ENCODE measurements around the gene NKX2-4. TPM values are rescaled to one million over a fixed set of nuclear protein-coding genes. Genes with fewer than 3 reads are reported as not detected.

NKX2-4 gene
- total and polyA plus RNA-seq, 10 of the 15 experiments (the other 5 are each of a cell fraction or from before 2014, with no cell fraction given): not detected

DNA sequence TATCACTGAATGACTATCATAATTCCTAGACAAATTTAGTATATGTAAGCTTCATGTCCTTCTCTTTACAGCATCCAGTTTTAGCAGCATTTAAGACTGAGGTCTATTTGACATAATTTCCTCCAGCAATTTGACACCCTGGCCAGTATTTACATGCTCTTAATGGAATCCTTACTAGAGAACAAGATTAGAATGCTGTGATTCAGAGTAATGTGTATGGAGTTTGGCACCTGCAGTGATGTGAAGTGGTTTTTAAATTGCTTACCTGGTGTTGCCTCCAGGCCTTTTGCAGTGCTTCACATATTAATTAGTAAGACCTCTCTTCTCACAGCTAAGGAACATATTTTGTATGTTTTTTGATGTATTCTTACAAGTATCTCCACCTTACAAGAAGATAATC lies 9.8 kb downstream of the NKX2-4 start (continued):
- TF ChIP-seq, protein P1, sequence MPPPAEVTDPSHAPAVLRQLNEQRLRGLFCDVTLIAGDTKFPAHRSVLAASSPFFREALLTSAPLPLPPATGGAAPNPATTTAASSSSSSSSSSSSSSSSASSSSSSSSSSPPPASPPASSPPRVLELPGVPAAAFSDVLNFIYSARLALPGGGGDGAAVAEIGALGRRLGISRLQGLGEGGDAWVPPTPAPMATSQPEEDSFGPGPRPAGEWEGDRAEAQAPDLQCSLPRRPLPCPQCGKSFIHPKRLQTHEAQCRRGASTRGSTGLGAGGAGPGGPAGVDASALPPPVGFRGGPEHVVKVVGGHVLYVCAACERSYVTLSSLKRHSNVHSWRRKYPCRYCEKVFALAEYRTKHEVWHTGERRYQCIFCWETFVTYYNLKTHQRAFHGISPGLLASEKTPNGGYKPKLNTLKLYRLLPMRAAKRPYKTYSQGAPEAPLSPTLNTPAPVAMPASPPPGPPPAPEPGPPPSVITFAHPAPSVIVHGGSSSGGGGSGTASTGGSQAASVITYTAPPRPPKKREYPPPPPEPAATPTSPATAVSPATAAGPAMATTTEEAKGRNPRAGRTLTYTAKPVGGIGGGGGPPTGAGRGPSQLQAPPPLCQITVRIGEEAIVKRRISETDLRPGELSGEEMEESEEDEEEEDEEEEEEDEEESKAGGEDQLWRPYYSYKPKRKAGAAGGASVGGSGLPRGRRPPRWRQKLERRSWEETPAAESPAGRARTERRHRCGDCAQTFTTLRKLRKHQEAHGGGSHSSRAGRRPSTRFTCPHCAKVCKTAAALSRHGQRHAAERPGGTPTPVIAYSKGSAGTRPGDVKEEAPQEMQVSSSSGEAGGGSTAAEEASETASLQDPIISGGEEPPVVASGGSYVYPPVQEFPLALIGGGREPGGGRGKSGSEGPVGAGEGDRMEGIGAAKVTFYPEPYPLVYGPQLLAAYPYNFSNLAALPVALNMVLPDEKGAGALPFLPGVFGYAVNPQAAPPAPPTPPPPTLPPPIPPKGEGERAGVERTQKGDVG (CRISPR knock-in tag; IDR thresholded peaks at IDR 0.05): no peak
- TF ChIP-seq PAX8 (IDR thresholded peaks at IDR 0.05): no peak

DNA sequence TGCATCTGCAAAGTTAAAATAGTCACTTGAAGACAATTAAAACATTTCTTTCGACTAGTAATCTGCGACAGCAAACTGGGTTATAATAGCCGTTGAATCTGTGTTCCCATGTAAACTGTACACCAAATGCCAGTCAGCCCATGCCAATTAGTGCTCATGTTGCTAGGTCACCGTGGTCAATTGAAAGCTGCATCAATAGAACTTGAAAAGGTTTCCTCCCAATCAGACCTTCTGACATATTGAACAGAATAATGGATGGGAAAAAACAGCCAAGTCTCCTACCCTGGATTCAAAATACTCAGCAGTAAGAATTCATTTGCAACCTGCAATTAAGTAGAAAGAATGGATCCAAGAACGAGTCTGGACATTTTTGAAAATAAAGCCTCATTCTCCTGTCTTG lies 11.2 kb downstream of the NKX2-4 start:
- in situ Hi-C loops (cut with MboI): no loop called here
- no peak for DNase-seq (ENCODE audit: low read depth, low spot score)
- Histone ChIP-seq H3K4me1 (ENCODE audit: control insufficient read depth, insufficient read depth, low read length) (no peaks in the 10 kb centered on the region), H3K4me3 (no peak overlapping the region), H3K4me2 (ENCODE audit: control insufficient read depth, insufficient read depth) (no peak overlapping the region), H3K36me3 (ENCODE audit: control insufficient read depth in 2 of 2, insufficient read depth in 2 of 2, low read length in 1 of 2) (peaks cover 3 to 18% of the 10 kb centered on the region in 2 experiments; a peak in 3 of 4 replicates), H4K20me1 (ENCODE audit: control insufficient read depth, insufficient read depth) (no peaks in the 10 kb centered on the region), H3K27ac (ENCODE audit: control insufficient read depth, insufficient read depth) (no peak overlapping the region), H3K9ac (ENCODE audit: control insufficient read depth, insufficient read depth, low read length) (no peak overlapping the region), H2AFZ (ENCODE audit: control insufficient read depth, low read depth, low read length) (no peak overlapping the region), H3K9me3 (replicated peaks; ENCODE audit: control insufficient read depth, insufficient read depth, low read length) (no peaks in the 10 kb centered on the region), H3K79me2 (ENCODE audit: control insufficient read depth, insufficient read depth, low read length) (no peaks in the 10 kb centered on the region), H3K27me3 (replicated peaks in 1 of 2; ENCODE audit: control insufficient read depth in 2 of 2, insufficient read depth in 2 of 2, low read length in 1 of 2) (no peaks in the 10 kb centered on the region)
- no peak for ATAC-seq
- FAIRE-seq: no peak
- POLR2A ChIA-PET: no interaction called here
- SMC1A ChIA-PET (ENCODE audit: uncharacterized antibody, unreplicated experiment): no interaction called here
- no TSS peak for BruUV-seq (replicated peaks)
- RAD21 ChIA-PET (ENCODE audit: unreplicated experiment): no interaction called here
- TF ChIP-seq RAD21 (IDR thresholded peaks at IDR 0.05; ENCODE audit: insufficient read depth, low read depth, low read length) (no peak), TCF7 (IDR thresholded peaks at IDR 0.05; ENCODE audit: borderline replicate concordance) (no peak), FOXM1 (IDR thresholded peaks at IDR 0.05; ENCODE audit: low read depth, low read length) (no peak), HDAC2 (IDR thresholded peaks at IDR 0.05) (no peak), SPI1 (IDR thresholded peaks at IDR 0.05; ENCODE audit: borderline replicate concordance, insufficient read depth, low read depth, low read length) (no peak), IKZF1 (conservative IDR thresholded peaks at IDR 0.05) (no peak), SUPT20H (IDR thresholded peaks at IDR 0.05; ENCODE audit: borderline replicate concordance, control insufficient read depth, low read depth, low read length) (no peak), TARDBP (IDR thresholded peaks at IDR 0.05; ENCODE audit: borderline replicate concordance) (no peak), SMAD1 (IDR thresholded peaks at IDR 0.05; ENCODE audit: low read depth, partially characterized antibody) (no peak), NBN (IDR thresholded peaks at IDR 0.05) (no peak), TCF12 (IDR thresholded peaks at IDR 0.05; ENCODE audit: low read depth, low read length) (no peak)
- TF ChIP-seq, protein P2, sequence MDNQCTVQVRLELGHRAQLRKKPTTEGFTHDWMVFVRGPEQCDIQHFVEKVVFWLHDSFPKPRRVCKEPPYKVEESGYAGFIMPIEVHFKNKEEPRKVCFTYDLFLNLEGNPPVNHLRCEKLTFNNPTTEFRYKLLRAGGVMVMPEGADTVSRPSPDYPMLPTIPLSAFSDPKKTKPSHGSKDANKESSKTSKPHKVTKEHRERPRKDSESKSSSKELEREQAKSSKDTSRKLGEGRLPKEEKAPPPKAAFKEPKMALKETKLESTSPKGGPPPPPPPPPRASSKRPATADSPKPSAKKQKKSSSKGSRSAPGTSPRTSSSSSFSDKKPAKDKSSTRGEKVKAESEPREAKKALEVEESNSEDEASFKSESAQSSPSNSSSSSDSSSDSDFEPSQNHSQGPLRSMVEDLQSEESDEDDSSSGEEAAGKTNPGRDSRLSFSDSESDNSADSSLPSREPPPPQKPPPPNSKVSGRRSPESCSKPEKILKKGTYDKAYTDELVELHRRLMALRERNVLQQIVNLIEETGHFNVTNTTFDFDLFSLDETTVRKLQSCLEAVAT (IDR thresholded peaks at IDR 0.05): no peak
- TF ChIP-seq, protein P3, sequence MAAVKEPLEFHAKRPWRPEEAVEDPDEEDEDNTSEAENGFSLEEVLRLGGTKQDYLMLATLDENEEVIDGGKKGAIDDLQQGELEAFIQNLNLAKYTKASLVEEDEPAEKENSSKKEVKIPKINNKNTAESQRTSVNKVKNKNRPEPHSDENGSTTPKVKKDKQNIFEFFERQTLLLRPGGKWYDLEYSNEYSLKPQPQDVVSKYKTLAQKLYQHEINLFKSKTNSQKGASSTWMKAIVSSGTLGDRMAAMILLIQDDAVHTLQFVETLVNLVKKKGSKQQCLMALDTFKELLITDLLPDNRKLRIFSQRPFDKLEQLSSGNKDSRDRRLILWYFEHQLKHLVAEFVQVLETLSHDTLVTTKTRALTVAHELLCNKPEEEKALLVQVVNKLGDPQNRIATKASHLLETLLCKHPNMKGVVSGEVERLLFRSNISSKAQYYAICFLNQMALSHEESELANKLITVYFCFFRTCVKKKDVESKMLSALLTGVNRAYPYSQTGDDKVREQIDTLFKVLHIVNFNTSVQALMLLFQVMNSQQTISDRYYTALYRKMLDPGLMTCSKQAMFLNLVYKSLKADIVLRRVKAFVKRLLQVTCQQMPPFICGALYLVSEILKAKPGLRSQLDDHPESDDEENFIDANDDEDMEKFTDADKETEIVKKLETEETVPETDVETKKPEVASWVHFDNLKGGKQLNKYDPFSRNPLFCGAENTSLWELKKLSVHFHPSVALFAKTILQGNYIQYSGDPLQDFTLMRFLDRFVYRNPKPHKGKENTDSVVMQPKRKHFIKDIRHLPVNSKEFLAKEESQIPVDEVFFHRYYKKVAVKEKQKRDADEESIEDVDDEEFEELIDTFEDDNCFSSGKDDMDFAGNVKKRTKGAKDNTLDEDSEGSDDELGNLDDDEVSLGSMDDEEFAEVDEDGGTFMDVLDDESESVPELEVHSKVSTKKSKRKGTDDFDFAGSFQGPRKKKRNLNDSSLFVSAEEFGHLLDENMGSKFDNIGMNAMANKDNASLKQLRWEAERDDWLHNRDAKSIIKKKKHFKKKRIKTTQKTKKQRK (IDR thresholded peaks at IDR 0.05; ENCODE audit: low read depth, low read length): no peak
- CTCF ChIA-PET: interaction anchor here (1.2 kb wide), 1 partner anchor 119 kb away, joined by 3 read pairs; no protein-coding TSS in a partner anchor
- WGBS (ENCODE audit: insufficient coverage, insufficient replicate concordance, low lambda C conversion rate, missing lambda C conversion rate): 97% methylated on average over 5 of the region's 5 CpGs
- intact Hi-C loops (cut with micrococcal nuclease; ENCODE audit: unreplicated experiment): no loop called here

Measured in GM12878 (cell line).